Measurements from ENCODE around the gene KLK11. TPM values are rescaled to one million over a fixed set of nuclear protein-coding genes. Genes with fewer than 3 reads are reported as not detected.

The KLK11 gene
- total and polyA plus RNA-seq, 11 donors, result 0.32 to 19.1 (median 0.38) TPM; not detected in 7

GRCh38 chr19:51014242-51014641, 12.2 kb downstream of the KLK11 start:
- Histone ChIP-seq H3K36me3 (no peaks in the 10 kb centered on the region), H3K27me3 (peaks cover 33 to 94% (median 55%) of the 10 kb centered on the region in 9 donors), H3K9me3 (no peaks in the 10 kb centered on the region), H3K4me3 (no peak overlapping the region), H3K27ac (no peak overlapping the region), H3K4me1 (peaks cover 0 to 24% (median 13%) of the 10 kb centered on the region in 12 donors)
- WGBS, 4 donors, result 80 to 88% (median 87%) methylated on average over 6 of the region's 6 CpGs
- no peak for DNase-seq
- intact Hi-C loops (cut with DNase I), result loop anchor here in 3 of 10 donors (10.0 kb wide), 2 partner anchors 79 to 151 kb away; no protein-coding TSS in a partner anchor
- TF ChIP-seq, protein P1, sequence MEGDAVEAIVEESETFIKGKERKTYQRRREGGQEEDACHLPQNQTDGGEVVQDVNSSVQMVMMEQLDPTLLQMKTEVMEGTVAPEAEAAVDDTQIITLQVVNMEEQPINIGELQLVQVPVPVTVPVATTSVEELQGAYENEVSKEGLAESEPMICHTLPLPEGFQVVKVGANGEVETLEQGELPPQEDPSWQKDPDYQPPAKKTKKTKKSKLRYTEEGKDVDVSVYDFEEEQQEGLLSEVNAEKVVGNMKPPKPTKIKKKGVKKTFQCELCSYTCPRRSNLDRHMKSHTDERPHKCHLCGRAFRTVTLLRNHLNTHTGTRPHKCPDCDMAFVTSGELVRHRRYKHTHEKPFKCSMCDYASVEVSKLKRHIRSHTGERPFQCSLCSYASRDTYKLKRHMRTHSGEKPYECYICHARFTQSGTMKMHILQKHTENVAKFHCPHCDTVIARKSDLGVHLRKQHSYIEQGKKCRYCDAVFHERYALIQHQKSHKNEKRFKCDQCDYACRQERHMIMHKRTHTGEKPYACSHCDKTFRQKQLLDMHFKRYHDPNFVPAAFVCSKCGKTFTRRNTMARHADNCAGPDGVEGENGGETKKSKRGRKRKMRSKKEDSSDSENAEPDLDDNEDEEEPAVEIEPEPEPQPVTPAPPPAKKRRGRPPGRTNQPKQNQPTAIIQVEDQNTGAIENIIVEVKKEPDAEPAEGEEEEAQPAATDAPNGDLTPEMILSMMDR (IDR thresholded peaks at IDR 0.05), result no peak
- no peak for TF ChIP-seq POLR2A (IDR thresholded peaks at IDR 0.05)
- no peak for ATAC-seq

DNA sequence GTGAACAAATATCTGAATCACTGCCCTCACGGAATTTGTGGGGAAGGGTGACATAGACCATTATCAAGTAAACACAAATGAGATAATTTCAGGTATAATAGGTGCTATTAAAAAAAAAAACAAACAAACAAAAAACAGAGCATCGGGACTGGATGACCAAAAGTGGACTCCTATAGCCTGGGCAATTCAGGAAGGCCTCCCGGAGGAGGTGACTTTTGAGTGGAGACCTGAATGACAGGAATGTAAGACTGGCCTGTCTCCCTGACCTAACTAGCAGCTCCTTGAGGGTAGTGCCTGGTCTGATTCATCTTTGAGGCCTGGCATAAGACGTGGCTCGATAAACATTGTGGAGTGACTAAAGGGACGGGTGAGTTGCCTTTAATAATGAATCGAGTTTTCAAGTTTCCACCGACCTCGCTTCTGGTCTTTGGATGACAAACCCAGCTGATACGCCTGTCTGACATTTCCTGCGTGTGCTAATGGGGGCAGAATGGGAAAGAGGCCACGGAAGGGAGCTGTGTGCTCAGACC, 13.7 kb downstream of the KLK11 start:
- Histone ChIP-seq H3K9me3 (no peaks in the 10 kb centered on the region), H3K27me3 (peaks cover 23 to 84% (median 41%) of the 10 kb centered on the region in 9 donors), H3K4me1 (peaks cover 0 to 11% (median 5%) of the 10 kb centered on the region in 12 donors), H3K4me3 (no peak overlapping the region), H3K27ac (no peak overlapping the region), H3K36me3 (no peaks in the 10 kb centered on the region)
- no peak for DNase-seq
- intact Hi-C loops (cut with DNase I), result loop anchor here in 3 of 10 donors (10.0 kb wide), 2 partner anchors 78 to 152 kb away; no protein-coding TSS in a partner anchor
- ATAC-seq, result no peak
- no peak for TF ChIP-seq POLR2A (IDR thresholded peaks at IDR 0.05)
- TF ChIP-seq, protein P1 (IDR thresholded peaks at IDR 0.05), result no peak
- WGBS, 4 donors, result 54 to 67% (median 61%) methylated on average over 12 of the region's 12 CpGs

DNA sequence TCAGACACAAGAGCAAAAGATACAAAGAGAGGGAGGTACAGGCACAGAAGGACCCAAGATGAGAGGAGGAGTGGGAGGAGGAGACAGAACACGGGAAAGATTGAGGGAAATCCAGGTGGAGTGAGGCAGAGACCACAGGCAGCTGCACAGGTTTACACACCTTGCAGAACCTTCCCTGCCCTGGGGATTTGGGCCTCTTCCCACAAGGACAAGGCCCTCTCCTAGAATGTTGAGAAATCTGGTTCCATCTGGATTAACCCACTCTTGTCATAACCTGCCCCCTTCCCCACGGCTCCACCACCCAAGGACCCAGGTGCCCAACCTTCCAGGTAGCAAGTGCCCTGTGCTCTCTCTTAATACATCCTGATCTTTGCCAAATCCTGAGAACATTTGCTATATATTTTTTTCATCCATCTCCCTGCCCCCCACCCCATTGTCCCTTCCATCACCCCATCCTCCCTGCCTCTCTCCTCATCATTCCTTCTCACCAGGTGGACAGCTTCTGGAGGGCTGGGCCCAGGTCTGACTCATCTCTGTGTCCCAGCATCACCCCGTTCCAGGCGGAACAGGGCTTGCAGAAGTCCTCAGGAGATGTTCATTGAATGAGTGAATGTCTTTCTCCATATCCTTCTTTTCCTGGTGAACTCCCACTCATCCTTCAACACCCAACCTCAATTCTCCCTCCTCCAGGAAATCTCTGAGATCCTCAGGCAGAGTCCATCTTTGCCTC, 16.2 kb downstream of the KLK11 start:
- no peak for ATAC-seq
- Histone ChIP-seq H3K9me3 (no peaks in the 10 kb centered on the region), H3K36me3 (no peaks in the 10 kb centered on the region), H3K4me1 (no peaks in the 10 kb centered on the region), H3K4me3 (no peak overlapping the region), H3K27ac (no peak overlapping the region), H3K27me3 (peaks cover 2 to 73% (median 18%) of the 10 kb centered on the region in 9 donors)
- DNase-seq, result no peak
- WGBS, 4 donors, result 68 to 84% (median 70%) methylated on average over 4 of the region's 4 CpGs
- intact Hi-C loops (cut with DNase I), result loop anchor here in 3 of 10 donors (10.0 kb wide), 2 partner anchors 75 to 155 kb away; no protein-coding TSS in a partner anchor
- TF ChIP-seq, protein P1 (IDR thresholded peaks at IDR 0.05), result no peak
- no peak for TF ChIP-seq POLR2A (IDR thresholded peaks at IDR 0.05)
